Colonic mucosa (tissue), 4 donors: Measurements from ENCODE around the gene RNF180. TPM values are rescaled to one million over a fixed set of nuclear protein-coding genes. Genes with fewer than 3 reads are reported as not detected.
"Not testable (repeated sequence)": the region's sequence is repeated elsewhere in the genome, so short reads cannot be mapped to it uniquely, and the experiment has no call there.

Source experiments
- DNase-seq: peaks from one replicate; pipeline ENCODE4 v3.0.0-alpha.2; 2020
- H3K27ac ChIP-seq: fragments of 200-600 bp; one replicate; pipeline ENCODE4 v1.8.0; 2021
- H3K27me3 ChIP-seq: fragments of 200-600 bp; one replicate; pipeline ENCODE4 v1.8.0; 2021
- H3K36me3 ChIP-seq: fragments of 200-600 bp; one replicate; pipeline ENCODE4 v1.8.0; 2021
- H3K4me1 ChIP-seq: fragments of 200-600 bp; one replicate; pipeline ENCODE4 v1.8.0; 2021; ENCODE audit warnings: mild to moderate bottlenecking
- H3K4me3 ChIP-seq: fragments of 200-600 bp; one replicate; pipeline ENCODE4 v1.8.0; 2021
- H3K9ac ChIP-seq, 2 donors: one replicate each; pipeline ENCODE4 v1.7.0; 2013; ENCODE audit warnings: control low read depth in 2 of 2, low read depth in 2 of 2, low read length in 2 of 2
- H3K9me3 ChIP-seq: fragments of 200-600 bp; one replicate; pipeline ENCODE4 v1.8.0; 2021
- CTCF ChIP-seq: fragments of 200-600 bp; IDR thresholded peaks from one replicate; pipeline ENCODE4 v1.8.0; 2022; ENCODE audit warnings: antibody characterized with exemption, mild to moderate bottlenecking
- intact Hi-C: fragments of 100-400 bp; cut with DNase I; formaldehyde crosslinking; loops from one replicate; pipeline ENCODE4 v1.14.1; 2022
- total RNA-seq, 2 donors: library from RNA; stranded (reverse); fragmentation: NEBNext Ultra II Directional in 1 of 2; extraction: Animal tissue kit (Norgen Biotek cat#: 25700) in 1 of 2; gene quantifications; one replicate each; pipeline ENCODE4 v1.2.1, GENCODE V29; 2021
- donor health status: healthy.
- donor health status: DM: no; HTN: no; CAD: no.
- donor health status: DM: no; HTN: no; CAD: no.

RNF180 gene
- total RNA-seq, 2 donors from 2014 or later, result 1.2 to 2.7 TPM

GRCh38 chr5:64286381-64286780, 120.7 kb downstream of the RNF180 start:
- no peak overlapping the region for H3K4me3 ChIP-seq
- H3K9ac ChIP-seq, result no peak overlapping the region
- DNase-seq, result no peak
- intact Hi-C loops, result no loop called here
- H3K36me3 ChIP-seq, result no peaks in the 10 kb centered on the region
- H3K27ac ChIP-seq, result no peak overlapping the region
- no peaks in the 10 kb centered on the region for H3K4me1 ChIP-seq
- no peaks in the 10 kb centered on the region for H3K27me3 ChIP-seq
- no peaks in the 10 kb centered on the region for H3K9me3 ChIP-seq
- no peak for TF ChIP-seq CTCF

GRCh38 chr5:64288496-64288895, 122.9 kb downstream of the RNF180 start:
- H3K9ac ChIP-seq, H3K4me1 ChIP-seq, H3K27me3 ChIP-seq, H3K9me3 ChIP-seq, intact Hi-C loops, H3K27ac ChIP-seq, H3K4me3 ChIP-seq, H3K36me3 ChIP-seq, DNase-seq: not testable (repeated sequence)

- no peak overlapping the region for H3K27ac ChIP-seq
- no peak for TF ChIP-seq CTCF
- intact Hi-C loops, result no loop called here
- no peaks in the 10 kb centered on the region for H3K27me3 ChIP-seq
- no peaks in the 10 kb centered on the region for H3K4me1 ChIP-seq
- H3K36me3 ChIP-seq, result no peaks in the 10 kb centered on the region
- no peak overlapping the region for H3K4me3 ChIP-seq
- no peaks in the 10 kb centered on the region for H3K9me3 ChIP-seq
- no peak for DNase-seq
- no peak overlapping the region for H3K9ac ChIP-seq
These were observed 127.1 kb downstream of the RNF180 start for GRCh38 chr5:64292611-64293215.

GRCh38 chr5:64295101-64295500, 129.5 kb downstream of the RNF180 start:
- intact Hi-C loops, result no loop called here
- H3K36me3 ChIP-seq, result no peaks in the 10 kb centered on the region
- H3K4me1 ChIP-seq, result no peaks in the 10 kb centered on the region
- H3K9me3 ChIP-seq, result no peaks in the 10 kb centered on the region
- H3K27ac ChIP-seq, result no peak overlapping the region
- no peak overlapping the region for H3K9ac ChIP-seq
- TF ChIP-seq CTCF, result no peak
- no peak for DNase-seq
- no peaks in the 10 kb centered on the region for H3K27me3 ChIP-seq
- no peak overlapping the region for H3K4me3 ChIP-seq

- no peaks in the 10 kb centered on the region for H3K36me3 ChIP-seq
These were observed 132.9 kb downstream of the RNF180 start for GRCh38 chr5:64298586-64298985.

More at GRCh38 chr5:64298586-64298985, 132.9 kb downstream of the RNF180 start:
- TF ChIP-seq CTCF, result no peak
- H3K9ac ChIP-seq, result no peak overlapping the region
- no peak for DNase-seq
- H3K27me3 ChIP-seq, result no peaks in the 10 kb centered on the region
- no peak overlapping the region for H3K4me3 ChIP-seq
- intact Hi-C loops, result no loop called here
- H3K9me3 ChIP-seq, result no peaks in the 10 kb centered on the region
- no peak overlapping the region for H3K27ac ChIP-seq
- no peaks in the 10 kb centered on the region for H3K4me1 ChIP-seq
